Middle frontal gyrus (tissue), 1 donor: Measurements from ENCODE around the gene DCAKD.
A peak's percentile ranks its signal among the peaks of the same experiment; 100 is the strongest.
"Not testable (repeated sequence)": the region's sequence is repeated elsewhere in the genome, so short reads cannot be mapped to it uniquely, and the experiment has no call there.

Experiments used
- DNase-seq: peaks from one replicate; pipeline ENCODE4 v3.0.0-alpha.2; 2015; ENCODE audit warnings: low spot score; ENCODE audit errors: extremely low spot score

DCAKD gene

DNA sequence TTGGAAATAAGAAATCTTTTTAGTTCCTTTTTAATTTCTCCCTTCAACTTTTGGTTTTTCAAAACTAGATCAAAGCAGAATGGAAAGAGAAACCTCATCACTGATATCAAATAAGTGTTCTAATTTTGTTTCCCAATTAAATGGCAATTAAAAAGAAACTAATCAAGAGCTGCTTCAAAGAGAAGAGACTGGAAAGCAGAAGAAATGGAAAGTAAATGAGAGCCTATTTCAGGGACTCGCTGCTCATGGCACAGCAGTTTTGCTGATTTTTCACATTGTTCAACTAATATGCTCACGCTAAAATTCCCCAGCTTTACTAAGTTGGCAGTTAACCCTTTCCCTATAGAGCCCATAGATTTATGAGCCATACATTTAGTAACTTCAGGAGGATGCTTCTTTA, 16.2 kb upstream of the DCAKD start:
- no peak for DNase-seq

DNA sequence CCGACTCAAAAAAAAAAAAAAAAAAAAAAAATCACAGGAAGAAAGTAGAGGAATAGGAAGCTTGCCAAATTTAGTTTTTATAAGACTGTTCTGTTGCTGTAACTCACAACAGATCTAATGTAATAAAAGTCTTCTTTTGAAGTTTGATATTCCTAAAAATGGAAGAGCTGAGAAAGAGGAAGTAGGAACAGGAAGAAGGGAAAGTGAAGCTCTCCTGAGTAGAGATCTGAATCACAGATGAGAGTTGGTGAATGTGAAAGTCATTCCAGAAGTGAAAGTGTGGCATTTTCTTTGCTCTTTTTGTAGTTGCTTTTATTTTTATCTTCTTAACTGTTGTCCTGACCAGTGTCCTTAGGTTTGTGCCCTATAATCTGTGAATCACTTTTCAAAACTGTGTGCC, 11.8 kb upstream of the DCAKD start:
- no peak for DNase-seq

DNA sequence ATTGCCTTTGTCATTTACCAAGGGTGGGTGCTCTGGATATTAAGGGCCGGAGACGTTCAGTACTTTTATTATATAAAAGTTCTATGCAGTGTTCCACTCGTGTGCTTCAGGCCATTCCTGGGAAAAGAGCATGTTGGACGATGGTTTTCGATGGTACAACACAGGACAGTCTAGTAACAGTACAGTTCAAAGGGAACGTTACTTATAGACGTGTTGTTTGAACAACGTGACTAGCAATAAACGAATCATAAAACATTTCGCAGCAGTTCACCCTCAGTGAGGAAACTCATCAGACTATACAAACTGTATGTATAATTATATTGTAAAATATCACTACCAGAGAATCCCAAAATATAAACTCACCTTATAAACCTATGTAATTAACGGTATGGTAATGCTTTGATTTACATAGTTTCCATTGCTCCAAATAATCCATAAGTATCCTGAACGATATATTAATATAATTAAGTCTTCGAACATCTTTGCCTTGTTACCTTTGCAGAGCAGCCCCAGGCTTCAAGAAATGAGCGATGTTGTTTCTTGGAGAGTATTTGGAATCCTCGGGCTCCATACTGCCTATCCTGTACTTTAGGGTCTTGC, 10.3 kb upstream of the DCAKD start:
- DNase-seq, result no peak

- DNase-seq, result peak; percentile 98
These were observed 9.6 kb upstream of the DCAKD start, which contains the start of gene NMT1 for GRCh38 chr17:45060797-45061605. NMT1 (plus strand) TSS chr17:45061317; CDS start chr17:45061330, 13 bp downstream.

DNA sequence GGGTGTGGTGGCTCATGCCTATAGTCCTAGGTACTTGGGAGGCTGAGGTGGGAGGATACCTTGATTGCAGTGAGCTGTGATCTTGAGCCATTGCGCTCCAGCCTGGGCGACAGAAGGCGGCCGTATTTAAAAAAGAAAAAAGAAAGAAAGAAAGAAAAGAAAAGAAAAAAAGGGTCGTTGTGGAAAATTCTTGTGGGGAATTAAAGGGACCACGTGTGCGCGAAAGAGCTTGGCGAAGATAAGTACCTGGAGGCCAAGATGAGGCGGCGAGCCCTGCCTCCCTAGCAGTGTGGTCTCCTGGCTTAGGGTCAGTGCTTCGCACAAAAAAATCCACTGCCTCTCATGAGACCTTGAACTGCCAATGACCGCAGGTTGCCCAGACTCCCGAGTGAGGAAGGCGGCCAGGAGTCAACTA, 9.0 kb upstream of the DCAKD start:
- DNase-seq, result no peak

DNA sequence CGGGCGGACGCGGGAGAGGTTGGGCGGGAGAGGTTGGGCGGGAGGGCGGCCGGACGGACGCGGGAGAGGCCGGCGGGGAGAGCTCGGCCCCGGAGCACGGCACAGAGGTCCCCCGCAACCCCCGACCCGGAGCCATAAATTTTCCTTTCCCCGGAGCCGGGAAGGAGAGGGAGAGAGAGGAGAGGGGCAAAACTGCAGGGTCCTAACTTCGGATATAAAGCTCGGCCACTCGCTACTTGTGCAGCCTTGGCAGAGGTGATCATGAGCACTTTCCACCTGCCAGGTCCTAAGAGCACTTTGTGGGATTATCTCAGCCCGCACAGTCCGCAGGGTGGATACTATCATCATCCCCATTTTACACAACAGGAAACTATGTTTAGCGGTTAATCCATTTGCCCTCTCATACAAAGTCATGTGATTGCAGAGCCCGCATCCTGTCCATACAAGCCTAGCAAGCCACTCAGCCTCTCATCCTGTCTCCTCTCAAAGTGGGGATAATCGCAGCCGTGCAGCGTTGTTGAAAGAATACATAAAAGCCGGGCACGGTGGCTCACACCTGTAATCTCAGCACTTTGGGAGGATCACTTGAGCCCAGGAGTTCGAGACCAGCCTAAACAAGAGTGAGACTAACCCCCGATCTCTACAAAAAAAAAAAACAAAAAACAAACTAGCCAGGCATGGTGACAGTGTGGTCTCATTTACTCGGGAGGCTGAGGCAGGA, 780 bp upstream of the DCAKD start:
- no peak for DNase-seq

- not testable (repeated sequence) for DNase-seq
These were observed 254 bp upstream of the DCAKD start for GRCh38 chr17:45051720-45052051.

GRCh38 chr17:45050481-45051059, 862 bp downstream of the DCAKD start:
- no peak for DNase-seq

DNA sequence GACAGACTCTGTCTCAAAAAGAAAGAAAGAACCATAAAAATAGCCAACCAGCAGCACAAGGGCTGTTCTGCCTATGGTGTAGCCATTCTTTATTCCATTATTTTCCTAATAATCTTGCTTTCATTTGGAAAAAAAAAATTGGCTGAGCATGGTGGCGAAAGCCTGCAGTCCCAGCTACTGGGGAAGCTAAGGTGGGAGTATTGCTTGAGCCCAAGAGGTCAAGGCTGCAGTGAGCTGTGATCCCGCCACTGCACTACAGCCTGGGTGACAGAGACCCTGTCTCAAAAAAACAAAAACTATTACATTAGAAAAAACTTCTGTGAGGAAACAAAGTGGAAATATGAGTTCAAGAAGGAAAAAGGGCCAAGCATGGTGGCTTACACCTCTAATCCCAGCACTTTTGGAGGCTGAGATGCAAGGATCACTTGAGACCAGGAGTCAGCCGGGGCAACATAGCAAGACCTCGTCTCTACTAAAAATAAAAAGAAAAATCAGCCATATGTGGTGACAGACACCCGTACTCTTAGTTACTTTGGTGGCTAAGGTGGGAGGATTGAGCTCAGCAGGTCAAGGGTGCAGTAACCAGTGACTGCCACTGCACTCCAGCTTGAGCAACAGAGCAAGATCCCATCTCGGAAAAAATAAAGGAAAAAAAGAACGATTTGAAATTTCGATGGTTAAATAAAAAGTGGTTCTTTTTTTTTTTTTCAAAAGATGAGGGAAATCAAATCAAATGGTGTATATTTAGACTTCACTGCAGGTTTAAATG, 2.5 kb downstream of the DCAKD start:
- DNase-seq, result no peak

DNA sequence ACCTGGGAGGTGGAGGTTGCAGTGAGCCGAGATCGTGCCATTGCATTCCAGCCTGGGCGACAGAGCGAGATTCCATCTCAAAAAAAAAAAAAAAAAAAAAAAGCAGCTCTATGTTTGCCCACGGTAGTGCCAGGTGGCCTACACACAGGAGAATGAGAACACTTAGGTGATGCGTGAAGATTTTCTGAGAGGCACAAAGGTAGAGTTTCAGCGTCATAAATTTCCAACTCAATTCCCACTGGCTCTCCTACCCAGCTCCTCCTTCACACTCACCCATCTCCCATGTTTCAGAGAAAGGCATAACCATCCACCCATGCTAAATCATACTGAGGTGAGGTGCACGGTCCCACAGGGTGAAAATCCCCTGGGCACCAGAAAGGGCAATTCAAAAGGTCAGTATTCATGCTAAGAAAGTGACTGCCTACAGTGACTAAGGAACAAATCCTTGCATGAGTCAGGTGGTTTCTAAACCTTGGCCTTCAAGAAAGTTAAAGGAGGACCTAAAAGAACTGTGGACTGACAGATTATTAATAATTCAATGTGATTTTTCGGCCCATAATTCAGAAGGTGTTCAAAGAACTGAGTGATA, 4.8 kb downstream of the DCAKD start:
- DNase-seq, result no peak

DNA sequence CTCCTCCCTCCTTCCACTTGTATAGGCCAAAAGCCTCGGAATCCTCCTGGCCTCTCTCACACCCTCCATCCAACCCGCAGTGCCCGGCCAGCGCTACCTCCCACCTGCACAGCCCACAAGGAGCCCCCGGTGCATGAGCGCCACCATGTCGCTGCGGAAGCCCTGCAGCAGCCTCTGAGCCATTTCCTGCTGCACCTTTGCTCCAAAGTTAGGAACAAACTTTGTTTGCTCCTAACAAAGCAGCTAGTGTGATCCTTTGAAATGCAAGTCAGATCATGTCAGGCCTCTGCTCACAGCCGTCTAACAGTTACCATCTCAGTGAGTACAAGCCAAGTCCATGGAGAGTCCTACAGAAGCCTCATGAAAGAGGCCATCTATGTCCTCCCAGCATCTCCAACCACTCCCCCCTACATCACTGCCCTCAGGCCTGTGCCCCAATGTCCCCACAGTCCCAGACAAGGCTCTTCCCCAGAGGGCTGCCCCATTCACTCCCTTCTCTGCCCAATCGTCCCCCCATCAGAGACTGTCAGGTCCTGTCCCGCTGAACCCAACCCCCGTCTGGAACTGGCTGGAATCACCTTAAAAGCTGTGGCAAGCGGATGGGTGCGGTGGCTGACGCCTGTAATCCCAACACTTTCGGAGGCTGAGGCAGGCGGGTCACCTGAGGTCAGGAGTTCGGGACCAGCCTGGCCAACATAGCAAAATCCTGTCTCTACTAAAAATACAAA, 7.5 kb downstream of the DCAKD start:
- no peak for DNase-seq

DNA sequence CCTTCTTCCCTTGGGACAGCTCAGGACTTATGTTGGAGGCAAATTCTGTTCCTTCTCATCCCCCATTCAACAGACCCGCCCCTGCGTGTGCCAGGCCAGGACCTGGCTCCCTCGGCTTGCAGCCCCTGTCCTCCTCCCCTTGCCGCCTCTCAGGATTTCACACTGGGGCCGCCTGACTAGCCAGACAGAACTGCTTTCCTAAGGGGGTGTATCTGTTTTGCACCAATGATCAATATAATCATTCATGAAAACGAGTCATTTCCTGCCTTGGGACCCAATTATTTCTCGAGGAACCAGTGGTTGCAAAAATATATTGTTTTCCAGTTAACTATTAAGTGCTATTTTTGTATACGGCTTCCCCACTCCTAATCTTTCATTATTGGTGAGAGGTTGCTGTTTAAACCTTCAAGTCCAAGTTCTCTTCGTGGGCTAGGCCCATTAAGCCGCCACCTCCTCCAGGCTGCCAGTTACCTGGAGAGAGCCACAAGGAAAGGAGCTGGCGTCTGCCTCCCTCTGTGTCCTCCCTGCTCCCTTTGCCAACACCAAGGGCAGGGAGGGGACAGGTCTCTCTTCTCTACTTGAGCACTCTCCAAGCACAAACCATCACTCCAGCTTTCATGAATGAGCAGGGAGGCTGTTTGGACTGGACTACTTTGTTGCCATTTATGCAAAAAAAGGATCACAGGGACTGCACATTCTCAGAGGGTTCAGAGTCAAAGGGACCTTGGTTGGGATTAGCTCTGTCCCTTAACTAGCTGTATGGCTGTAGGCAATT, 8.9 kb downstream of the DCAKD start:
- no peak for DNase-seq

DNA sequence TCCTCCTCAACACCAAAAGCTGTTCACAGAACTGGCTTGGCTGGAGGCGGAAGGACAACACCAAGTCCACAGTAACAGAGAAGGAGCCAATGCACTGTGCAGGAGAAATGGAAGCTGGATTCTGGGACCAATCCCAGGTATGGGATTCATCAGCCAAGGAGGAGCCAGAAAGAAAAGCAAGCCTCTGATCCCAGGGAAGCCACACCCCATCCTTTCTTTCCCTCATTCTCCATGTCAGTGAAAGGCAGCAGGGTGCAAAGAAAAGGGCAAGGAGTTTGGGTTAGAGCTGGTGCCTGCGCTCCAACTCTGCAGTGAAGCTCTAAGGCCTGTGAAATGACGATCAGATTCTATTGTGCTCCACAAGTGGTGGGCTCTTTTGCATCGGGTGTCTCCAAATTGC, 11.0 kb downstream of the DCAKD start:
- no peak for DNase-seq

- no peak for DNase-seq
These were observed 12.5 kb downstream of the DCAKD start for GRCh38 chr17:45038728-45039634.

DNA sequence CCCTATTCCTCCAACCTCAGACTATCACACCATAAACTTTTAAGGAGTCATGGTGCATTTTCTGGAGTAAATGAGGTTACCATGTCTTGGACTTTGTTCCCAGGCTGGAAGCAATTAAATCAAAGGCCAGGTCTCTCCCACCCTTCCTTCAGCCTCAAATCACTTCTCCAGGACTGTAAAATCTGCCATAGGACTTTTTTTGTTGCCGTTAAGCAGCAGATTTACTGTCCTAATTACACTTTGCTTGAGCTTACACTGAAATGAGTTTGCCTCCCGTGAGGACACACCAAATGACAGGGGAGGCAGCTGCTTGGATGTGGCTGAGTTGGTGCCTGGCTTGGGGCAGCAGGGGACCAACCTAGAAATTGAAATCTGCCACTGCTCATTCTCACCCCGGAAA, 14.7 kb downstream of the DCAKD start:
- no peak for DNase-seq

DNA sequence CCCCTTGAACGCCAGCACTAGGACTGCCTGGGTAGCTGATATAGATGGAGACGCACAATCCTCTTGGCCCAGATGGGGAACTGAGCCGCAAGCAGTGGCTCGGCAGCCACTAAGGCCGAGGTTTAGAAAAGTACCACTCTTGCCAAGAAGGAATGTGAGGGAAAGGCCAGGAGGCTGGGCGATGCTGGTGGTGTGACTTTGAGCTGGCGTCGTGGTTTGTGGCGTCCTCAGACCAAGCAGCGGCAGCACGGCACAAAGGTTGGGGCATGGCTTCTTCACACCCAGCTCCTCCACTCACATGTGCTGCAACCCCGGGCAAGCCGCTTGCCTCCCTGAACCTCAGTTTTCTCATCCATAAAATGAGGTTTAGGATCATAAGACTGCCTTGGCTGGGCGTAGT, 15.6 kb downstream of the DCAKD start:
- DNase-seq, result no peak

GRCh38 chr17:45034599-45034998, 16.8 kb downstream of the DCAKD start:
- no peak for DNase-seq

- no peak for DNase-seq
These were observed 19.3 kb downstream of the DCAKD start for GRCh38 chr17:45032174-45032541.
